LNCaP clone FGC (cell line): ENCODE results near the gene LRP6.

ENCODE experiments used
- DNase-seq: peaks from one replicate; pipeline ENCODE4 v3.0.0-alpha.2; 2011; ENCODE audit warnings: low read depth
- H3K4me3 ChIP-seq: 2 replicates; pipeline ENCODE4 v1.5.1; 2011; ENCODE audit warnings: mild to moderate bottlenecking, low read depth, low read length, control low read depth
- TF ChIP-seq, protein P1 (sequence below): IDR thresholded peaks from 2 replicates; pipeline ENCODE4 v1.5.1; 2012; ENCODE audit warnings: mild to moderate bottlenecking; ENCODE audit not compliant: control insufficient read depth, insufficient read depth; ENCODE audit errors: extremely low read depth

Gene LRP6

DNA sequence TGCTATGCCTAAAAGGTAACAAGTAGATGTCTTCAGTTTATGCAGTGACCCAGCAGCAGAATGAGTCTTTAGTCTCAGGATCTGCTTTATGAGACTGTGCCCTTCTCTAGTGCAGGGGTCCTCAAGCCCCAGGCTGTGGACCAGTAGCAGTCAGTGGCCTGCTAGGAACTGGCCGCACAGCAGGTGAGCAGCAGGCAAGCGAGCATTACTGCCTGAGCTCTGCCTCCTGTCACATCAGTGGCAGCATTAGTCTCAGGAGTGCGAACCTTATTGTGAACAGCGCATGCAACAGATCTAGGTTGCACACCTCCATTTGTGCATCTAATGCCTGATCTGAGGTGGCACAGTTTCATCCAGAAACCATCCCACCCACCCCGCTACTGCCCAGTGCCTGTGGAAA, 38.4 kb downstream of the LRP6 start:
- no peak overlapping the region for H3K4me3 ChIP-seq
- TF ChIP-seq, protein P1, sequence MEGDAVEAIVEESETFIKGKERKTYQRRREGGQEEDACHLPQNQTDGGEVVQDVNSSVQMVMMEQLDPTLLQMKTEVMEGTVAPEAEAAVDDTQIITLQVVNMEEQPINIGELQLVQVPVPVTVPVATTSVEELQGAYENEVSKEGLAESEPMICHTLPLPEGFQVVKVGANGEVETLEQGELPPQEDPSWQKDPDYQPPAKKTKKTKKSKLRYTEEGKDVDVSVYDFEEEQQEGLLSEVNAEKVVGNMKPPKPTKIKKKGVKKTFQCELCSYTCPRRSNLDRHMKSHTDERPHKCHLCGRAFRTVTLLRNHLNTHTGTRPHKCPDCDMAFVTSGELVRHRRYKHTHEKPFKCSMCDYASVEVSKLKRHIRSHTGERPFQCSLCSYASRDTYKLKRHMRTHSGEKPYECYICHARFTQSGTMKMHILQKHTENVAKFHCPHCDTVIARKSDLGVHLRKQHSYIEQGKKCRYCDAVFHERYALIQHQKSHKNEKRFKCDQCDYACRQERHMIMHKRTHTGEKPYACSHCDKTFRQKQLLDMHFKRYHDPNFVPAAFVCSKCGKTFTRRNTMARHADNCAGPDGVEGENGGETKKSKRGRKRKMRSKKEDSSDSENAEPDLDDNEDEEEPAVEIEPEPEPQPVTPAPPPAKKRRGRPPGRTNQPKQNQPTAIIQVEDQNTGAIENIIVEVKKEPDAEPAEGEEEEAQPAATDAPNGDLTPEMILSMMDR: no peak
- DNase-seq: no peak

DNA sequence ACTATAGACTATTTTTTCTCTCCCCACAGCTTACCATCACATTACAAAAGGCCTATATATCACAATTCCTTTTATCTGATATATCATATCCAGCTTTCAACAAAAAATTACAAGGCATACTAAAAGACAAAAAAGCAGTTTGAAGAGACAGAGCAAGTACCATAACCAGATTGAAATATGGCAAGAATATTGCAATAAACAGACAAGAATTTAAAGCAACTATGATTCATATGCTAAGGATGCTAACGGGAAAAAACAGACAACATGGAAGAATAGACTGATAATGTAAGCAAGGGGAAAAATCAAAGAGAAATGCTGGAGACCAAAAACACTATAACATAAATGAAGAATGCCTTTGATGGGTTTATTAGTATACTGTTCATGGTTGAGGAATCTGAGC, 40.7 kb downstream of the LRP6 start:
- TF ChIP-seq, protein P1: no peak

DNA sequence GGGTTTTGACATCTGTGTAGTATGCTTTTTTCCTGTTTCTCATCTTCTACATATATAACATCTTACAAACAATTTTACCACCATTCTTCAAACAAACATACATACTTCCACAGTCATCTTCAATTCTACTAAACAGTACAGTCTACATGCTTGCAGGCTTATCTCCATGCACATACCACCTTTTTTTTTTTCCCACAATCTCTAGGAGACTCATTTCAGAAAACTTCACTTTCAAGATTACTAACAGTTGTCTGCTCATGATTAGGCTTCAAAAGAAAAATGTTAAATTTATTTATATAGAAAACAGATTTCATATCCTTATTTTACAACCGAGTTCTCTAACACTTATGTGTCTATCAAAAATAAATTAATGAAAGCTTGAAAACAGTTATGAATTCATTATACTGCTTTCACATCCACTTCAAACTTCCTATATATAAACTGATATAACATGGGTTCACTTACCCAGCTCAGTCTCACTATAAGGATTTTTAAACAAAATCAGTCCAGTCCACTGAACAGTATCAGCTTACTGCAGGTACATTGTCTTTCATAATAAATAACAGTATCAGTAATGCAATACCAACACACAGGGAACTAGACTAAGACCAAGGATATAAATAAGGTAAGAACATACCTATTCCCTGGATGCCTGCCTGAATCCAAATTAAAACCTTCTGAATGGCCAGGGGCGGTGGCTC, 42.5 kb downstream of the LRP6 start:
- TF ChIP-seq, protein P1: no peak
- H3K4me3 ChIP-seq: no peak overlapping the region
- DNase-seq: no peak

More for the DNA sequence above, 40.7 kb downstream of the LRP6 start:
- H3K4me3 ChIP-seq: no peak overlapping the region
- no peak for DNase-seq

DNA sequence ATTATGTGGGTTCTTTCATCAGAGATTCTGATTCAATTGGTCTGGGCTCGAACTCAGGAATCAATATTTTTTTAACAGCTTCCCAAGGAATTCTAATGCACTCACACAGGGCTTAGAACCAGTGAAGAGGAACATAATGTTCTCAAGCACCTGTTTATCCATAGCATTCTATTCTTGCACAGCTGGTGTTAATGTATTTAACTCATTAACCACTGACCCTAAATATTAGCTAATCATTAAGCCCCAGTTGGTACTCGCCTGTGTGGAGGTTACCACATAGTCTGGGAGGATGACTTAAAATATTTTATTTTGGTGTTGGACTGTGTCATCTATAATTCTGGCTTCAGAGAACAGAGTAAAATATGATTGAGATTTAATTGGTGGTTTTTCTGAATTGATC, 45.3 kb downstream of the LRP6 start:
- no peak for DNase-seq

DNA sequence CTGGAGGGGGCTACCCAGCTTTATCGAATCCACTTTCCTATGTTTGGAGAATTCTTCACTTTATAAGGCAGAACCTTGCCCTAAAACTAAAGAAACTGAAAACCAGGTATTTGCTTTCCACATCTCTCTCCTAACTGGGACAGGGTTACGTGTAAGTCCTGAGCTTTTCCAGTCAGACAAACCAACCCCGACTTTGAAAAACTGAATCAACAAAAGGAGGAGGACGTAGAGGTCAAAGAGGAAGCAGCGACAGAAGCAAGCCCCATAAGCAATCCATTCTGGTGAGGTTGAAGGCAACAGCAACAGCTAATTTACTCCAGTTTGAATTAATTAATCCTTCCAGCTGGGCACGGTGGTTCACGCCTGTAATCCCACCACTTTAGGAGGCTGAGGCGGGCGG, 47.2 kb downstream of the LRP6 start:
- DNase-seq: no peak
- TF ChIP-seq, protein P1: no peak
- H3K4me3 ChIP-seq: no peak overlapping the region

More for the DNA sequence above, 45.3 kb downstream of the LRP6 start:
- TF ChIP-seq, protein P1: no peak
- no peak overlapping the region for H3K4me3 ChIP-seq

DNA sequence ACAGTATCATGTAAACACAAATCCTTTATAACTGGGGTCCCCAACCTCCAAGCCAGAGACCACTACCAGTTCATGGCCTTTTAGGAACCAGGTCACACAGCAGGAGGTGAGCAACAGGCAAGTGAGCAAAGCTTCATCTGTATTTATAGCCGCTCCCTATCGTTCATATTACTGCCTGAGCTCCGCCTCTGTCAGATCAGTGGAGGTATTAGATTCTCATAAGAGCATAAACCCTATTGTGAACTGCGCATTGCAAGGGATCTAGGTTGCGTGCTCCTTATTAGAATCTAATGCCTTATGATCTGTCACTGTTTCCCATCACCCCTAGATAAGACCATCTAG, 49.9 kb downstream of the LRP6 start:
- H3K4me3 ChIP-seq: no peak overlapping the region
- TF ChIP-seq, protein P1: no peak
- DNase-seq: no peak

DNA sequence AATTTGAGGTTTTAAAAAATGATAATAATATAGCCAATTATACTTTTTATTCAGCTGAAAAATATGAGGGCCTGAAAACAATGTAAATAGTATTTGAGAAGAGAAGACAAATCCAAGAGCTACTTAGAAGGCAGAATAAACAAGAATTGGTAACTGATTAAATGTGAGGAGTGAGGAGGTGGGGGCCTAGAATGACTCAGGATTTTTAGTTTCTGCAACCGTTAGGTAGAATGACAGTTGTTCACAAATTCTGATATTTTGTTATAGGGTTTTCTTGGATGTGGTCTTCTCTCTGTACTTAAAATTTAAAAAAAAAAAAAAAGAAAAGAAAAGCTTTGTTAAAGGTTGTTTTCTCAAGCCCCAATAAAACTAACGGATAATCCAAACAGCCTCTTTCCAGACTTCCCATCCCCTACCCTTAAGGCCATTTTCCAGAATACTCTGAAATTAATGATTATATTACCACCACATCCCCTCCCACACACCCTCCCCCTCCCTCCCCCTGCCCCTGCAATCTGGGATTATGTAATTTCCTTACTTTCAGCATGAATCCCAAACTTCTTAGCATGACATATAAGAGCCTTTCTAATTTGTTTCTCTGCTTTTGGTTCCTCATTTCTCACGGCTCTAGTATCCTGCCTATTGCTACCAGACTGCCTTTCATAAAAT, 50.4 kb downstream of the LRP6 start:
- no peak overlapping the region for H3K4me3 ChIP-seq
- no peak for DNase-seq
- TF ChIP-seq, protein P1: no peak
